ENCODE results near the gene WNT5B.

The WNT5B gene

GRCh38 chr12:1665366-1665765 lies 36.3 kb downstream of the WNT5B start:
- TF ChIP-seq EZH2phosphoT487 (IDR thresholded peaks at IDR 0.05; ENCODE audit: borderline replicate concordance): no peak
- TF ChIP-seq CTCF (conservative IDR thresholded peaks at IDR 0.05; ENCODE audit: low read length): no peak
- H2AFZ ChIP-seq (ENCODE audit: low read length): no peak overlapping the region
- H3F3A ChIP-seq (ENCODE audit: low read depth): peaks cover 3% of the 10 kb centered on the region
- H3K4me3 ChIP-seq (ENCODE audit: low read length, poor library complexity, severe bottlenecking): no peak overlapping the region
- no peaks in the 10 kb centered on the region for H3K9me2 ChIP-seq (replicated peaks; ENCODE audit: low read depth, low read length)
- H3K4me2 ChIP-seq (ENCODE audit: low read depth, low read length, poor library complexity, severe bottlenecking): peak overlapping the region; percentile 33
- no peaks in the 10 kb centered on the region for H3K79me2 ChIP-seq (ENCODE audit: insufficient read depth, low read length)
- H3K27me3 ChIP-seq (ENCODE audit: insufficient read depth, low read length, poor library complexity, severe bottlenecking): no peaks in the 10 kb centered on the region
- H3K36me3 ChIP-seq (ENCODE audit: insufficient read depth, low read length): no peaks in the 10 kb centered on the region
- H3K9ac ChIP-seq (ENCODE audit: low read depth, low read length, poor library complexity, severe bottlenecking): no peak overlapping the region
- H3K9me3 ChIP-seq (ENCODE audit: insufficient read depth, low read depth, low read length): no peaks in the 10 kb centered on the region
- no peaks in the 10 kb centered on the region for H4K20me1 ChIP-seq (ENCODE audit: insufficient read depth, low read length, poor library complexity, severe bottlenecking)
- peaks cover 40% of the 10 kb centered on the region for H3K4me1 ChIP-seq (ENCODE audit: insufficient read depth, low read length, poor library complexity, severe bottlenecking)

GRCh38 chr12:1666215-1666614 lies 37.2 kb downstream of the WNT5B start:
- Histone ChIP-seq H3K4me1 (ENCODE audit: insufficient read depth, low read length, poor library complexity, severe bottlenecking) (peaks cover 40% of the 10 kb centered on the region), H2AFZ (ENCODE audit: low read length) (peak overlapping the region; percentile 90; the same call in 1 of the 2 replicates), H3K4me2 (ENCODE audit: low read depth, low read length, poor library complexity, severe bottlenecking) (peak overlapping the region; percentile 64), H3K9me3 (ENCODE audit: insufficient read depth, low read depth, low read length) (no peaks in the 10 kb centered on the region), H3K4me3 (ENCODE audit: low read length, poor library complexity, severe bottlenecking) (peak overlapping the region; percentile 30), H3K36me3 (ENCODE audit: insufficient read depth, low read length) (no peaks in the 10 kb centered on the region), H4K20me1 (ENCODE audit: insufficient read depth, low read length, poor library complexity, severe bottlenecking) (no peaks in the 10 kb centered on the region), H3K9ac (ENCODE audit: low read depth, low read length, poor library complexity, severe bottlenecking) (peak overlapping the region; percentile 61), H3K9me2 (replicated peaks; ENCODE audit: low read depth, low read length) (no peaks in the 10 kb centered on the region), H3K79me2 (ENCODE audit: insufficient read depth, low read length) (no peaks in the 10 kb centered on the region), H3F3A (ENCODE audit: low read depth) (no peaks in the 10 kb centered on the region; the same call in 1 of the 2 replicates), H3K27me3 (ENCODE audit: insufficient read depth, low read length, poor library complexity, severe bottlenecking) (no peaks in the 10 kb centered on the region)
- TF ChIP-seq CTCF (conservative IDR thresholded peaks at IDR 0.05; ENCODE audit: low read length) (no peak), EZH2phosphoT487 (IDR thresholded peaks at IDR 0.05; ENCODE audit: borderline replicate concordance) (no peak)

GRCh38 chr12:1666685-1667162 lies 37.7 kb downstream of the WNT5B start:
- Histone ChIP-seq H3K9ac (ENCODE audit: low read depth, low read length, poor library complexity, severe bottlenecking) (peak overlapping the region; percentile 61), H2AFZ (ENCODE audit: low read length) (peak overlapping the region; percentile 90), H3K9me2 (replicated peaks; ENCODE audit: low read depth, low read length) (no peaks in the 10 kb centered on the region), H3K9me3 (ENCODE audit: insufficient read depth, low read depth, low read length) (no peaks in the 10 kb centered on the region), H3K4me3 (ENCODE audit: low read length, poor library complexity, severe bottlenecking) (peak overlapping the region; percentile 30), H3K36me3 (ENCODE audit: insufficient read depth, low read length) (no peaks in the 10 kb centered on the region), H3K27me3 (ENCODE audit: insufficient read depth, low read length, poor library complexity, severe bottlenecking) (no peaks in the 10 kb centered on the region), H3K4me1 (ENCODE audit: insufficient read depth, low read length, poor library complexity, severe bottlenecking) (peaks cover 40% of the 10 kb centered on the region), H3F3A (ENCODE audit: low read depth) (no peaks in the 10 kb centered on the region; the same call in 1 of the 2 replicates), H3K4me2 (ENCODE audit: low read depth, low read length, poor library complexity, severe bottlenecking) (peak overlapping the region; percentile 64), H4K20me1 (ENCODE audit: insufficient read depth, low read length, poor library complexity, severe bottlenecking) (no peaks in the 10 kb centered on the region), H3K79me2 (ENCODE audit: insufficient read depth, low read length) (no peaks in the 10 kb centered on the region)
- TF ChIP-seq CTCF (conservative IDR thresholded peaks at IDR 0.05; ENCODE audit: low read length): no peak
- TF ChIP-seq EZH2phosphoT487 (IDR thresholded peaks at IDR 0.05; ENCODE audit: borderline replicate concordance): no peak

Data from Loucy (cell line).